Fibroblast of skin of scalp (primary cell): Measurements from ENCODE around the gene RNLS.
A peak's percentile ranks its signal among the peaks of the same experiment; 100 is the strongest.
"Not testable (repeated sequence)": the region's sequence is repeated elsewhere in the genome, so short reads cannot be mapped to it uniquely, and the experiment has no call there.

Experiments used
- DNase-seq: peaks from one replicate; pipeline ENCODE4 v3.0.0-alpha.2; 2013

RNLS gene

DNA sequence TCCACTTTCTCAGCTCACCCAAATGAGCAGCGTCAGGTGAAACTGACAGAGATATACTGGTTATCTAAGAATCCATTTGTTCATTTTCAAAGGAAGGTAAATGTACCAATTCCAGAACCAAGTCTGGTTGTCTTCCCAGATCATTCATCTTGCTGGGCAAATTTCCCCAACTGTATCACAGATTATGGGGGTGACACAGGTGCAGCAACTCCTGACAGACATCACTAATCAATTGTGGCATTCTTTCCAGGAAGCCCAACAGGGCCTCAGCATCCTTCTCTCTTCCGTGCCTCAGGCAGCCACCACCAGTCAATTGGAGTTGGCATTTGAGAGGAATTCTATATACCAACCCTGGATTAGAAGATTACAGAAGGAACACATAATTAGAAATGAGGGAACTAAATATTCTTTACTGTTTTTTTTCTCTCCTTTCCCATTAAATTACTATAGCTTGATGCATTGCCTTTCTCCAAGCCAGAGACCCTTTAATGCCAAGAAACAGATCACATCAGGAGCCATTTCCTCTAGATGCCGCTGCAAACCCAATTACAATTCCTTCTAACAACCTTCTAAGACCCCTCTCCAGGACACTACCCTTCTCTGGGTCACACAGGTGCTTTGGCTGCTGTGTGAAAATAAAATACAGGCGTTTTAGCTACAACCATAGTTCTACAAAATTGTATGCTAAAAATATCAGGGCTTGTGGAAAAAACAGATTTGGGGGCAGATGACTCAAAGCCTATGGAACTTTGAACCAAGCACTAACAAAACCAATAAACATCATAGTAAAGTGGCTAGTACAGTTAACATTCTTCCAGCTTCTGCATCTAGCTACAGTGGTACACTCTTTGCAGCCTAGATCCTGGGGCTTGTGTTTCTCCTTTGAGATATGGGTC lies 291.6 kb downstream of the RNLS start:
- no peak for DNase-seq

DNA sequence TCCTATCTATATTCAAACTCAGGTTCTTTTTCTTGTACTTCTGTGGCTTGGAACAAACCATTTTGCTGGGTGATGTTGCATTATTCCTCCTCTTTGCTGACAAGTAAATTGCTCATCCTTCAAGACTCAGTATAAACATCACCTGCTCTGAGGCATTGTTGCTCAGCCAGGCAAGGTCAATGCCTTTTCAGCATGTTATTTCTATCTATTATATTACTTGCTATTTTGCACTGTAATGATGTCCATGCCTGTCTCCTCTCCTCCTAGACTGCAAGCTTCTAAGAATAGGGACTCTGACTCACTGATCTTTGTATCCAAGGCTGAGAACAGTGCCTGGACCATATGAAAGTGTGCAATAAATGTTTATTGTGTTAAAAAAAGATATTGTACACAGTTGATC lies 293.8 kb downstream of the RNLS start:
- DNase-seq, result no peak

DNA sequence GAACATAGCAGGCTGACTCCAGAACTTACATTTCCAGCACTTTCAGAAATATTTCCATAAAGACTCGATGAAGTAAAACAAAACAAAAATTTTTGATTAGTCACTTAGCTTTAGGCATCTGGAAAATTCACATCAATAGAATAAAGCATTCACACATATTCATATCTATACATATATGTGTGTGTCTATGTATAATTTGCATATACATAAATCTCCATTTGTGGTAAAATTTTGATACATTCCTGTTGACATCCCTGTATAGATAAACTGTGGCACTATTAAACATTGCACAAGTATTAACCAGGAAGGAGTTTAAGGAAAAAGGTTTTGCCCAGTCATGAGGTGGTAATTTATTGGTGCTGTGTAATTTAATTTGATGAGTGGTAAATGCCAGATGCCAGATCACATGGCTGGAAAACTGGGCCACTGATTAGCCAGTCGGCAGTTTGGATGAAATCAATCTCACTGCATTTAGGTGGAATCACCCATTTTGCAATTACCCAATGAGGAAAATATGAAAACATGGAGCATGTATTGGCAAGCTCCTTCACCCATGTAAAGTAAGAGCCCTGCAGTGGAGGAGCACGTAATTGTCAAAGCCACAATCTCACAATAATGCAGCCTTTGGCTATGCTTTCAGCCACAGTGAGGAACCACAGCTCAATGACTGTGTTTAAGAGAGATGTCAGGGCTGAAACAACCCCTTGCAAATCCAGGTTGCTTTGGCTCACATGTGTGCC lies 294.6 kb downstream of the RNLS start:
- no peak for DNase-seq

DNA sequence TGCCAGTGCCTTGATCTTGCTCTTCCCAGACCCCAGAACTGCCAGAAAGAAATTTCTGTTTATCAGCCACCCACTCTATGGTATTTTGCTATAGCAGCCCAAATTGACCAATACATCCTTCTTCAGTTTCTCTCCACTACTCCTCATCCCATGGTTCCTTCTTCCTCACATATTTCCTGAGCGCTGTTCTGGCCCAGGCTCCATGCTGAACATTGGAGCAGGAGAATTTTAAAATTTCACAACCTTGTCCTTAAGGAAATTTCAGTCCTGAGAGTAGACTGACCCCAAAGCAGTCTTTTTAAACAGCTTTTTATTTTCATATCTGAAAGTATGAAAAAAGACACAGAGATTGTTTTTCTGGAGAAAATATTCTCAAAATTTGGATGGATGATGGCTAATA lies 297.1 kb downstream of the RNLS start:
- no peak for DNase-seq

DNA sequence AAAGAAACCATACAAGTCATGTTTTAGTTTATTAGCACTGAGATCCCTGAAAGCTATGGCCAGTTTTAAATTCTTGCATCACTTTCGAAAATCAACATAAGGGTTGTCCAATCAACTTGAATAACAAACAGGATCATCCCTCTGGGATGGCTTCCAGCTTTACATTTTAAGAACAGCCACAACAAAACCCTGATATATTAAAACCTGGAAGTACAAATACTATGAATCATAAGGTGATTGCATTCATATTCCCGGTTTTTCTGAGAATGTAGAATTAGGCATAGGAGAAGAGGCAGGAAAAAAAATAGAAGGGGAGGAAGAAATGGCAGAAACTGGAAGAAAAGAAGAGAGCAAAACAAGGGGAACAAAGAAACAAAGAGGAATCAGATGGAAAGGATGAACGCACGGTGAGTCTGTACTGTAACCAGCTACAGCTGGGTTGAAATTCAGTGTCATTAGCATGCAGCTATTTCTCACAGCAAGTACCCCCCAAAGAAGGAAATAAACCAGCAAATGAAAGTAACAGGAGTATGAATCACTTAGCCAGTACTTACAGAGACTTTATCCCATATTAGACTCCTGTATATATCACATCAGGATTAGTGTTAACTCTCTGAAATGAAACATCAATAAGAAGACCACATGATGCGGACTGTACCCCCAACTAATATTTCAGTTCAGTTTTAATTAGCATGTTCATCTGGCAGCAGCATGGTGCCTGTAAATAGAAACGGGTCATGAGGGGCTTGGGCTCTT lies 301.3 kb downstream of the RNLS start:
- peak; percentile 85 for DNase-seq

DNA sequence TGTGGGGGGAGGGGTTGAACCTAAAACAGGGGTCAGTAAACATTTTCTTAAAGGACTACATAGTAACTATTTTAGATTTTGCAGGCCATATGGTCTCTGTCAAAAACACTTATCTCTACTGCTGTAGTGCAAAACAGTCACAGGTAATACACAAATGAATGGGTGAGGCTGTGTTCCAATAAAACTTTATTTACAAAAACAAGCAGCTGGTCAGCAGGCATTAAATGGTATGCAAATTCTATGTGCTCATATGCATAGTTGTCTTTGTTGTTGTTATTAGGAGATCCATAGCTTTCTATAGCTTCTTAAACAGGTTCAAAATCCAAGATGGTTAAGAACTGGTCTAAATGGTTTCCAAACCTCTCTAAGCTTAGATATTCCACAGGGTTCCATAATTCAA lies 302.6 kb downstream of the RNLS start:
- no peak for DNase-seq

DNA sequence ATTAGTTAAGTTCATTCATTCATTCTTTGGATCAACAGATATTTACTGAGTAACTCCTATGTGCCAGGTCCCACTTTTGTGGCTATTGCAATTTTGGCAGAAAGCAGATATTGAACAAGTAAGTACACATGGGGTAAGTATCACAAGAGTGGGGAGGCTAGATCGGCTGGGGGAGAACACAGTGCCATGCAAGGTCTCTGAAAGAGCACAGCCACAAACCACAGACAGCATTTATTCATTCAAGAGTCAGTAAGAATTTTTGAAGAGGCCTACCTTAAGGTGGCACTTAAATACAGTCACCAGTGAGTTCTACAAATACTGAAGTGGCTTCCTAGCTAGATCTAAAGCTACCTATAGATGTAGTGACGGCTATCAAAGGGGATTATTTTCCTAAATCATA lies 304.2 kb downstream of the RNLS start:
- no peak for DNase-seq

DNA sequence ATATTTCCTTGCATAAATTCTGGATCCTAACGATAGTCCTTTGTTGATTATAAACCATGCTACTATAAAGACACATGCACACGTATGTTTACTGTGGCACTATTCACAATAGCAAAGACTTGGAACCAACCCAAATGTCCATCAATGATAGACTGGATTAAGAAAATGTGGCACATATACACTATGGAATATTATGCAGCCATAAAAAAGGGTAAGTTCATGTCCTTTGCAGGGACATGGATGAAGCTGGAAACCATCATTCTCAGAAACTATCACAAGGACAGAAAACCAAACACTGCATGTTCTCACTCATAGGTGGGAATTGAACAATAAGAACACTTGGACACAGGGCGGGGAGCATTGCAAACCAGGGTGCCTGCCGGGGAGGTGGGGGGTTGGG lies 306.2 kb downstream of the RNLS start:
- DNase-seq, result not testable (repeated sequence)

DNA sequence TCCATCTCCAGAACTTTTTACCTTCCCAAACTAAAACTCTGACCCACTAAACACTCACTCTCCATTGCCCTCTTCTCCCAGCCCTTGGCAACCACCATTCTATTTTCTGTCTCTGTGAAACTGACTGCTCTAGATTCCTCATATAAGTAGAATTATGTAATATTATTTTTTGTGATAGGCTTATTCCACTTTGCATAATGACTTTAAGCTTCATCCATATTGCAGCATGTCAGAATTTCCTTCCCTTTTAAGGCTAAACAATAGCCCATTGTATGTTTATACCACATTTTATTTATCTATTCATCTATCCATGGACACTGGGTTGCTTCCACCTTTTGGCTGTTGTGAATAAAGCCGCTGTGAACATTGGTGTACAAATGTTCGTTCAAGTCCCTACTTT lies 308.8 kb downstream of the RNLS start:
- DNase-seq, result no peak

DNA sequence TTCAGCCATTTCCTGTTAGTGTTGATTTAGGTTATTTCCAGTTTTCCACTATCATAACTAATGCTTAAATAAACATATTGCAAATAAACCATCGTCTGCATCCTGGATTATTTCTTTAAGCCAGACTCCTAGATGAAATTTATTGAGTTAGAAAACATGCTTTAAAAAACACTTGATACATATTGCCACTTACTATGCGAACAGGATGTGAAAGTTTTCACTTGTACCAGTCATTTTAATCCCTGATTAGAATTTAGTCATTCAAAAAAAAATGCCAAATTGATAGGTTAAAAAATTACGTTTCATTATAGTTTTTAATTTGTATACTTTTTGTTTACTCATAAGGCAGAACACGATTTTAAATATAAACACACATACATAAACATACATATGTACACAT lies 309.6 kb downstream of the RNLS start:
- DNase-seq, result no peak

DNA sequence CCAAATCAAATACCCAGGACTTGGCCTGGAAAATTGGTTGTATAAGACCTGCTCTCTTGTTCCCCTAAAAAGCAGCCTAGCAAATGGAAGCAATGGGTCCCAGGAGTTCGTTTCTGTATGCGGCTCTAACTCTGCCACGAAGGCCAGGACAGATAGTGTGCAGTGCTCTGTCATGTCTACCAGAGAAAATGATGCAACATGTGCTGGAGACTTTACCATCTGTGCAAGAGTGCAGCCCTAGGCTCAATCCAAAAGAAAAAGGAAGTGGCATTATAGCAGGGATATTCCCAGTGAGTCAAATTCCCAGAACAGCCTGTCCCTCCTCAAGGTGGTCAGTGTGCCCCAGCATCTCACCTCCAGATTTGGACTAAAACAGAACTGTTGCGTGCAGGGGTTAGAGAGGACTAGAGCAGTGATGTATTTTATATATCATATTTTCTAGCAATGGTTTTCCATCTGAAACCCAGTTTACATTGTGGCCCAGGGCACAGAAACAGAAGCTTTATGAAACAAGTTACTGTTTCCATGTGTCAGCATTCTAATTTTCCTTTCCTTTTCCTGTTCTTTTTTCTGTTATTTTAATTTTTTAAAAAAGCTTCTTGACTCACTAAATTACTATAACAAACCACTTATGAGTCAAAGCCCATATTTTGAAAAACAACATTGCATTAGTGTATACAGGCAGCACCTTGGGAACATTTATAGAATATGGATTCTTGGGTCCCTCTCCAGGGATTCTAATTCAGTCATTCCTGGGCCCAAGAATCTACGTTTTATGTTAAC lies 311.2 kb downstream of the RNLS start:
- peak; percentile 60 for DNase-seq

DNA sequence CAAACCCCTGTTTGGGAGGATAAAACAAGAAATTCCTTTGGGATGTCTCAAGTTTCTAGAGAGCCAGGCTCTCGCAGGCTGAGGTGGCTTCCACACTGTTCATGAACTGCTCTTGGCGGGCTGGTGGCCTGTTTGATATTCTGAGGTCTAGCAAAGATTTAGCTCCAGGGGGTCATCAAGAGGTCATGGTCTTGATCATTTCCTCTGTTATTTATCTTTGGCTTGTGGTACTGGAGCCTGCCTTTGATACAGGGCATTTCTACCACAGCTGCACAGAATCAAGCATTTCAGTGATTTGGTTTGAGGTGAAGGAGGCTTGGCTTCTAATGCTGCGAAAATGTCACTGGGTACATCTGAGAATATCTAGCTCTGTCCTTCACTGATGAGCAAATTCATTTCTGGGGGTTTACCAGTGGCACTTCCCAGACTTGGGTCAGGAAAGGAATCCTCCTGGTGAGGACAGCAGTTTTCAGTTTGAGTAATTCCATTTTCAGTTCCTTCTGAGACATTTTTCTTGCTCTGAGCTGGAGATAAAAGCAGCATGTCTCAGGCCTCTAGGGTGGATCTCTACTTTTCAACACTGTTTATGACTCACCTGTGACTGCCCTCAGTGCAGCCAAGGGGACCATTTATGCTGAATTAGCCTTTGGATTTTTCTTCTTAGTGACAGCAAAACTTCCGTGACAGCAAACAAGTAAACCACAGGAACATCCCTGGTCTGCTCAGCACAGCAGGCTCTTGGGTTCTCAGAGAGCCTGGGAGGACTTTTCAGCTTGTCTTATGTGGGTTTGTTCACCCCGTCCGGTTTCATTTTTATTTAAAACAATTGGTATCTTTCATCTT lies 312.0 kb downstream of the RNLS start:
- DNase-seq, result peak; percentile 80

DNA sequence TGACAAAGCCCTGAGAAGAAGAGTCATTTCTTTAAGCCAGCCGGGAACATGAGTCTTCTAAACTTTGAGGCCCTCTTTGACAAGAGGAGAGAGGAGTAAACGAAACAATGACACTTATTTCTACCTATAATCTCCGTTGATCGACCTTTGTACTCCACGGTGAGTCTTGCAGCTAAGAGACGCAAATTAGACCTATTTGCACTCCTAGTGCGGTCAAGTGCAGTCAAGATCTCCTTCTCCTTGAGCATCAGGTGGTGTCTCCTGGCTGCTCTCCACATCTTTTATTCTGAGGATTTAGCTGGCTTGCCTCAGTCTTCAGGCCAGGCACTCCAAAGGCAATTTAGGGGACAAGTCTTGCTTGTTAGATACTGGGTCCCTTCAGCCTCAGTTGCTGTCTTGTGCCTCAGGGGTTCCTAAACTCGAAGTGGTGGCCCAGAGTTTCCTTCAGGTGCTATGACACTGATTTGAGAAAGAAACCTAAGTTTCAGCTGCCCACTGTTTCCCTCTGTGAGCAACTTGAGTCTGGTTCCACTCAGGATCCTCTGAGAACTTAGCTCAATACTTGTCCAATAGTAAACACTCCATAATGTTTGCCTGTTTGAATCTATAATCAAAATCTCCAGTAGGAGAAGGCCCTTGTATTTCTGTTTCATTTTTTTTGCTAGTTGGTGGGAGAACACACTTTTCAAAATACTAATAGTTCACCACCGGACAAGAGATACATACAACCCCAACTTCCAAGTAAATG lies 312.9 kb downstream of the RNLS start:
- DNase-seq, result no peak

DNA sequence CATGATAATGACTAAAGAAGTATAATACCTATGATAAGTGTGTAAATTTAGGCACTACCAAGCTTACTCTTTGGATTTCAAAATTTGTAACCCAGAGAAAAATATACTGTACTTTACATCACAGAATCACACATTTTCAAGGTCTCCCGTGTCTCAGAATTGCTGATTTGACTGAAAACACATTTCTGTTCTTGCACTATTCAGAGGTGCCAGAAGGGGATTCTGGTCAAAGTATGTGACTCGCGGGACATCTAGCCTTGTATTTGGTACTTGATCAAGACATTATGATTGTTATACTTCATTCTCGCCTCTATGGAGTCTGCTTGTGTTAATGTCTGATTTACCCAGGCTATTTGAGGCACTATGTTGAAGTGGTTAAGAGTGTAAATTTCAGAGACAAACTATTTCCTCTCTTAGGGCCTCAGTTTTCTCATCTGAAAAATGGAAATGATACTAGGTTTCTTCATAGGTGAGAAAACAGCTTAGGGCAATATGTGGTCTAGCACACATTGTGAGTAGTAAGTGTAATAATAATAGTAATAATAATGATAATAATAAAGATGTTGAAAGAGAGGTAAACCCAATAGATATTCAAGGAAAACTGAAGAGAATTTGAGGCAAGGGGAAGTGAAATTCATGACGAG lies 320.4 kb downstream of the RNLS start:
- no peak for DNase-seq

DNA sequence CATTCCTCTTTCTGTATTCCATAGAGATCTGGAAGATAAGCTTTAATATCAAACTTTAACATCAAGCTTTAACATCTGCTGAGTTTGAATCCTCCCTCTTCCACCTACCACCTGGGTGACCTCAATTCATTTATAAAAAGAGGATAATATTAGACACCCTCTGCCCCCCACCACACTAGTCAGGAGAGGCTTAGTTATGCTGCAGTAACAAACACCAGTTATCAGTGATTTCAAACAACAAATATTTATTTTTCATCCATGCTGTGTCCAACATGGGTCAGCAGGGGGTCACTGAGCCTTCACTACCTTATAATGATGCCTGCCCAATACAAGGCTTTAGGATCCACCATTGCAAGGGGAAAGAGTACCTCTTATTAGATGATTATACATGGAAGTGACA lies 322.0 kb downstream of the RNLS start:
- DNase-seq, result no peak

DNA sequence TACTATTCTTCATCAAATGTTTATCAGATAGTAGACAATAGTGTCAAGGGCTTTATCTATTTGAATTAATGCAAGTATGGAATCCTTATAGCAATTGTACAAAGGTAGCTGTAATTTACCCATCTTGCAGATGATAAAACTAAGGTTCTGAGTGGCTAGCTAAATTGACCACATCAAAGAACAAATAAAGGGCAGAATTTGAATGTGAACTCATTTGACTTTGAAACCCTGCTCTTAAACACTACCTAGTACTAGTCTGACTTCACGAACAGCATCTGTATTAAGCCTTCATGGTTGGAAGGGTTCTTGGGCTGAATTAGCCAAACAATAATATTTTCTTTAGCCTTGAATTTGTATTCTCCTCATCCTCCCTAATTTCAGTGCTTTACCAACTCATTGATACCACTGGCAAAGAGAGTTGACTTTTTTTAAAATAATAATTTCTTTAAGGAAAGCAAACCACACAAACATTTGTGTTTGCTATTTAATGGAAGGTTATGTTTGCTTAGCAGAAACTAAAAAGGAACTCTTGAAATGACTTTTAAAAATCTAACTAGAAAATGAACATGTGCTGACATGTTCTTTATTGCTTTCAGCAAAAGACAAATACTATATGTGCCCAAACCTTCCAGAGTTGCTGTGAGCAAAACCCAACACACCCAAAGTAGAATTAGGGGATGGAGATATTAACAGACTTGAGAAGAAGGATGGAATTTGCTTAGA lies 322.6 kb downstream of the RNLS start:
- DNase-seq, result no peak

DNA sequence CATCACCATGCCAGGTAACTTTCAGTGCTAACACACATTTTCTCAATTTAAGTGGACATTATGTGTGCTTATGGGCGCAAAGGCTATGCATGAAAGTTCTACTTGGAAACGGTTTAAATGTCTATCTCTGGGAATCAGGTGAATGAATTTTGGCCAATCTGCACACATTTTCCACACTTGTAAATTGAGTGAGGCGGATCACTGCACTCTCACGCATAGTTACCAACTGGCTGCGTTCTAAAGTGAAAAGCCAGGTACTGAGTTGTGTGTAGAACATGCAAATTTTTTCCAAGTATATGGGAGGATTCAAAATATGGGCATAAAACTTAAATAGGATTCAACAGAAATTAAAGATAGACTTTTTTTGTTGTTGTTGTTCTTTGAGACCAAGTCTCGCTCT lies 323.7 kb downstream of the RNLS start:
- DNase-seq, result no peak

DNA sequence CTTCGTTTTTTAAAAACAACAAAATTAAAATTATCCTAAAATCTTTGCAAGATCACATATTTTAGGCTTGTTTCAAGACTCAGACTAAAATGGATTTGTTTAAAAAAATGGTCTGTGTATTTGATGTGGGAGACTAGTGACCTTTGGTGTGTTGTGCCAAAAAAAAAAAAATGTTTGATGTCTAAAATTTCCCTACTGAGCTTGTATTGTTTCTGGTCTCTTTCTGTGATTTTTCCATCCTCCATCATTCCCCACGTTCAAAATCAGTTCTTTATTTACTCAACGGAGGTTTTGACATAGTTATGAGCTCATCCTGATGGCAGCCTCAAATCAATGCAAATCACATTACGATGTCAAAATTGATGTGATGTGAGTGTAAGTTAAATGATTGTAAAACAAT lies 326.2 kb downstream of the RNLS start:
- no peak for DNase-seq

DNA sequence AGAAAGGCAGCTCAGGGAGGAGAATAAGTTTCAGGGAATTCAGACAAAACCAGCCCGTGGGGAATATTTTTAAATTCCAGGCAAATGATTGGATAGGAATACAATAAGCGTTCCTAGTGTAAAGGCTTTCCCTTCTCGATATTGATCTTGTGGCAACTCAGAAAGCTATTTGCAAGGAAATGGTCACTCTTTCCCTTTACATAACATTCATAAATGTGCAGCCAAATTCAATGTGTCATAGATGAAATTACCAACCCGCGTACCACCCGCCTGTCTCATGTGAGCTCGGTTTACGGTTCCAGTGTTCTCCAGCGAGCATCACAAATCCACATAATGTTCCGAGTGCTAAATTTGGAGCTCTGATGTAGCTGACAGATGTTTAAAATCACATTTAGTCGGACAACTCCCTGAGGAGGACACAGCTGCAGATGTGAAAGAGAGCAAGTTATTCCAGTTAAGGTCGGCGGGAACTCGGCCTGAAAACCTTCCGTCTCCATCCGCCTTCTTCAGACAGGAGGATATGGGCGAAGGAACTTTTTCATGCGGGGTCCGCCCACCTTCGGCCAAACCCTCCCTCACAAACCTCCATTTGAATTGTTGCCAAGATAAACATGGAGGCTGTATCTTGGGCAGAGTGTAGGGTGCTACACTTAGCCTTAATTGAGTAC lies 327.0 kb downstream of the RNLS start:
- no peak for DNase-seq
